KMS-11 (cell line): ENCODE results near the gene SND1.

Source experiments
- H2AFZ ChIP-seq: fragments of 200-600 bp; sonication (generic); 2 replicates; pipeline ENCODE4 v1.6.1; 2016; ENCODE audit warnings: antibody characterized with exemption, mixed run types, low read depth
- H3K27ac ChIP-seq: fragments of 200-600 bp; sonication (generic); 2 replicates; pipeline ENCODE4 v1.6.1; 2016; ENCODE audit warnings: mild to moderate bottlenecking, mixed run types
- H3K27me3 ChIP-seq: fragments of 200-600 bp; sonication (generic); 2 replicates; pipeline ENCODE4 v1.6.1; 2017; ENCODE audit warnings: mild to moderate bottlenecking, low read depth, mixed run types, moderate library complexity; ENCODE audit not compliant: insufficient read depth
- H3K36me3 ChIP-seq: fragments of 200-600 bp; sonication (generic); 2 replicates; pipeline ENCODE4 v1.6.1; 2017; ENCODE audit warnings: mild to moderate bottlenecking, mixed run types; ENCODE audit not compliant: insufficient read depth
- H3K4me1 ChIP-seq: fragments of 200-600 bp; sonication (generic); 2 replicates; pipeline ENCODE4 v1.6.1; 2016; ENCODE audit warnings: mild to moderate bottlenecking, low read depth, mixed run types; ENCODE audit not compliant: poor library complexity, severe bottlenecking
- H3K4me2 ChIP-seq: fragments of 200-600 bp; sonication (generic); 2 replicates; pipeline ENCODE4 v1.7.0; 2016; ENCODE audit warnings: mild to moderate bottlenecking, mixed run types
- H3K4me3 ChIP-seq: fragments of 200-600 bp; sonication (generic); IDR thresholded peaks from 2 replicates; pipeline ENCODE4 v1.6.1; 2017; ENCODE audit warnings: low read depth, low read length, mixed read lengths; ENCODE audit not compliant: insufficient read depth
- H3K79me2 ChIP-seq: fragments of 200-600 bp; sonication (generic); 2 replicates; pipeline ENCODE4 v1.6.1; 2016; ENCODE audit warnings: low read depth, mixed run types; ENCODE audit not compliant: insufficient read depth
- H3K9ac ChIP-seq: fragments of 200-600 bp; sonication (generic); 2 replicates; pipeline ENCODE4 v1.6.1; 2016; ENCODE audit warnings: mild to moderate bottlenecking, mixed run types
- H4K20me1 ChIP-seq: fragments of 200-600 bp; sonication (generic); 2 replicates; pipeline ENCODE4 v1.6.1; 2016; ENCODE audit warnings: mild to moderate bottlenecking, mixed run types; ENCODE audit not compliant: insufficient read depth
- CTCF ChIP-seq: fragments of 200-600 bp; sonication (generic); conservative IDR thresholded peaks from 2 replicates; pipeline ENCODE4 v1.6.1; 2017; ENCODE audit warnings: low read depth, mild to moderate bottlenecking, antibody characterized with exemption, low read length, moderate library complexity, mixed read lengths

SND1 gene

GRCh38 chr7:127798769-127799372 is 146.9 kb downstream of the SND1 start:
- Histone ChIP-seq H3K4me2 (no peak overlapping the region), H3K36me3 (no peaks in the 10 kb centered on the region), H4K20me1 (peaks cover 19% of the 10 kb centered on the region), H3K9ac (no peak overlapping the region), H3K4me1 (no peaks in the 10 kb centered on the region), H2AFZ (no peak overlapping the region), H3K27ac (no peak overlapping the region), H3K27me3 (no peaks in the 10 kb centered on the region), H3K79me2 (peaks cover 56% of the 10 kb centered on the region; the same call in 1 of the 2 replicates), H3K4me3 (no peak overlapping the region)
- no peak for TF ChIP-seq CTCF

- Histone ChIP-seq H3K4me2 (no peak overlapping the region), H4K20me1 (peaks cover 19% of the 10 kb centered on the region), H3K27me3 (no peaks in the 10 kb centered on the region), H3K4me1 (no peaks in the 10 kb centered on the region), H3K79me2 (peaks cover 58% of the 10 kb centered on the region; the same call in 1 of the 2 replicates), H2AFZ (no peak overlapping the region), H3K36me3 (no peaks in the 10 kb centered on the region; the same call in 1 of the 2 replicates), H3K4me3 (no peak overlapping the region), H3K9ac (no peak overlapping the region), H3K27ac (no peak overlapping the region)
- TF ChIP-seq CTCF: no peak
These were observed 147.7 kb downstream of the SND1 start for GRCh38 chr7:127799535-127800305.

GRCh38 chr7:127802845-127803244 is 150.9 kb downstream of the SND1 start:
- Histone ChIP-seq H3K4me3 (no peak overlapping the region), H3K27ac (no peak overlapping the region), H3K4me2 (no peak overlapping the region), H3K79me2 (peaks cover 44% of the 10 kb centered on the region; the same call in 1 of the 2 replicates), H3K36me3 (peaks cover 10% of the 10 kb centered on the region; the same call in 1 of the 2 replicates), H3K4me1 (no peaks in the 10 kb centered on the region), H3K9ac (no peak overlapping the region), H3K27me3 (no peaks in the 10 kb centered on the region), H2AFZ (no peak overlapping the region), H4K20me1 (peaks cover 17% of the 10 kb centered on the region)
- TF ChIP-seq CTCF: no peak

GRCh38 chr7:127803626-127804025 is 151.6 kb downstream of the SND1 start:
- Histone ChIP-seq H3K4me1 (no peaks in the 10 kb centered on the region), H3K79me2 (peaks cover 36% of the 10 kb centered on the region; the same call in 1 of the 2 replicates), H3K27me3 (no peaks in the 10 kb centered on the region), H3K4me2 (no peak overlapping the region), H3K4me3 (no peak overlapping the region), H2AFZ (no peak overlapping the region), H3K36me3 (peaks cover 10% of the 10 kb centered on the region; the same call in 1 of the 2 replicates), H3K27ac (no peak overlapping the region), H4K20me1 (peaks cover 10% of the 10 kb centered on the region), H3K9ac (no peak overlapping the region)
- TF ChIP-seq CTCF: no peak
